K562 (cell line): Measurements from ENCODE around the gene MED12.

ENCODE experiments used
- CTBP1 ChIP-seq: fragments of 450-650 bp; IDR thresholded peaks from 2 replicates; pipeline ENCODE4 v1.6.1; 2016; ENCODE audit warnings: borderline replicate concordance
- CTCF ChIP-seq, 3 experiments: IDR thresholded peaks in 2 of 3; conservative IDR thresholded peaks in 1 of 3; 2 replicates each; pipeline ENCODE4 v1.5.1; 2011 to 2012; ENCODE audit warnings: low read length in 3 of 3, mild to moderate bottlenecking in 3 of 3, control low read depth in 2 of 3, improper control_type of control experiment in 1 of 3, inconsistent platforms in 1 of 3, low read depth in 1 of 3, mixed read lengths in 1 of 3, moderate library complexity in 1 of 3; ENCODE audit not compliant: insufficient read depth in 2 of 3
- KDM5B ChIP-seq: fragments of 200-600 bp; sonication (generic); IDR thresholded peaks from 2 replicates; pipeline ENCODE4 v1.6.1; 2012; ENCODE audit warnings: low read depth, mild to moderate bottlenecking, moderate library complexity, low read length, control low read depth, inconsistent platforms; ENCODE audit not compliant: insufficient replicate concordance
- MAZ ChIP-seq, 2 experiments: fragments of 450-650 bp in 1 of 2; sonication (generic) in 1 of 2; formaldehyde crosslinking; IDR thresholded peaks in 1 of 2; conservative IDR thresholded peaks in 1 of 2; 2 replicates each; pipeline versions ENCODE4 v1.4.0 to v1.5.0; 2020; ENCODE audit warnings: mild to moderate bottlenecking in 1 of 2, missing genetic modification reagents in 1 of 2
- NCOA4 ChIP-seq: fragments of 450-650 bp; IDR thresholded peaks from 2 replicates; pipeline ENCODE4 v1.6.1; 2018; ENCODE audit warnings: mild to moderate bottlenecking; ENCODE audit not compliant: partially characterized antibody
- POLR2A ChIP-seq: fragments of 450-650 bp; conservative IDR thresholded peaks from 2 replicates; pipeline ENCODE4 v1.6.1; 2016
- RAD21 ChIP-seq, 2 experiments: fragments of 250-450 bp in 1 of 2; fragments of 450-650 bp in 1 of 2; sonication (Bioruptor Pico) in 1 of 2; formaldehyde crosslinking in 1 of 2; IDR thresholded peaks in 1 of 2; conservative IDR thresholded peaks in 1 of 2; 2 replicates each; pipeline versions ENCODE4 v1.4.0 to v1.8.0; 2020 to 2022; ENCODE audit warnings: mild to moderate bottlenecking in 2 of 2, moderate library complexity in 1 of 2
- YY1 ChIP-seq, 3 experiments: IDR thresholded peaks; 2 replicates each; pipeline ENCODE4 v1.6.1; 2011; ENCODE audit warnings: low read length in 2 of 3, mild to moderate bottlenecking in 2 of 3, moderate library complexity in 2 of 3, borderline replicate concordance in 1 of 3, control low read depth in 1 of 3, low read depth in 1 of 3; ENCODE audit not compliant: insufficient read depth in 3 of 3, insufficient replicate concordance in 2 of 3, control insufficient read depth in 1 of 3, insufficient read length in 1 of 3; ENCODE audit errors: extremely low read depth in 1 of 3
- ZNF232 ChIP-seq: sonication (generic); formaldehyde crosslinking; IDR thresholded peaks from 2 replicates; pipeline ENCODE4 v1.8.0; 2022; ENCODE audit warnings: mild to moderate bottlenecking, missing genetic modification reagents

DNA sequence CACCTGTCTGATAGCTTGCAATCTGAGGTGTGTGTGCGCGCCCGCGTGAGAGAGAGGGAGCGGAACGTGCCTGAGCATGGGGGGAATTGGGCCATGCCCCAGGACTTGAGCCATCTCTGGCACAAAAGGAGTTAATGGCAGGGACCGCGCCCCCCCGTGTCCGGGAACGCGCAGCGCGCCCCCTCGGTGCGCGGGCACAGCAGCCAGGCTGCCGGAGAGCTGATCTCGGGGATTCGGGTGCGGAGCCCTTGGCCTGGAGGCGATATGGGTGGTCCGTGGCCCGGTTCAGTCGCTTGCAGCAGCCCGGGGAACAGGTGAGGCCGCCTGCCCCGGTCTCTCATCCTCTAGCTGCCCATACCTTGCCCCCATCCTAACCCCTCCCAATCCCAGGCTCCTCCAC is 26.3 kb downstream of the MED12 start, which contains the start of gene NLGN3:
- TF ChIP-seq YY1 (IDR thresholded peaks at IDR 0.05; ENCODE audit: borderline replicate concordance in 1 of 3, control insufficient read depth in 1 of 3, extremely low read depth in 1 of 3, insufficient read depth in 3 of 3, insufficient read length in 1 of 3, insufficient replicate concordance in 2 of 3, low read depth in 1 of 3, low read length in 2 of 3), result no peak
- no peak for TF ChIP-seq CTBP1
- TF ChIP-seq POLR2A, result no peak
- TF ChIP-seq RAD21 (CRISPR knock-in tag; conservative IDR thresholded peaks at IDR 0.05 in 1 of 2, IDR thresholded peaks at IDR 0.05 in 1 of 2), result no peak
- TF ChIP-seq CTCF (IDR thresholded peaks at IDR 0.05 in 2 of 3, conservative IDR thresholded peaks at IDR 0.05 in 1 of 3; ENCODE audit: insufficient read depth in 2 of 3, low read depth in 1 of 3, low read length in 3 of 3), result no peak
- TF ChIP-seq ZNF232 (CRISPR knock-in tag), result no peak
- no peak for TF ChIP-seq KDM5B
- no peak for TF ChIP-seq MAZ (CRISPR knock-in tag; conservative IDR thresholded peaks at IDR 0.05 in 1 of 2, IDR thresholded peaks at IDR 0.05 in 1 of 2)
- TF ChIP-seq NCOA4, result no peak
